Osteocyte (in vitro differentiated cells): ENCODE measurements around the gene SAP30. TPM values are rescaled to one million over a fixed set of nuclear protein-coding genes. Genes with fewer than 3 reads are reported as not detected.

Experiments used
- DNase-seq: peaks from one replicate; pipeline ENCODE4 v3.0.0; 2021; ENCODE audit warnings: mixed read lengths; ENCODE audit not compliant: unreplicated experiment; ENCODE audit errors: extremely low spot score
- H3K27ac Mint-ChIP-seq: one replicate; pipeline ENCODE4 v1.8.0; 2021; ENCODE audit warnings: mild to moderate bottlenecking, mixed read lengths; ENCODE audit not compliant: unreplicated experiment
- H3K27me3 Mint-ChIP-seq: one replicate; pipeline ENCODE4 v1.8.0; 2021; ENCODE audit warnings: mixed read lengths; ENCODE audit not compliant: unreplicated experiment
- H3K36me3 Mint-ChIP-seq: one replicate; pipeline ENCODE4 v1.8.0; 2021; ENCODE audit warnings: mixed read lengths; ENCODE audit not compliant: unreplicated experiment
- H3K4me1 Mint-ChIP-seq: one replicate; pipeline ENCODE4 v1.8.0; 2021; ENCODE audit warnings: mixed read lengths; ENCODE audit not compliant: unreplicated experiment
- H3K4me3 Mint-ChIP-seq: one replicate; pipeline ENCODE4 v1.8.0; 2021; ENCODE audit warnings: mild to moderate bottlenecking, moderate library complexity, mixed read lengths; ENCODE audit not compliant: unreplicated experiment
- H3K9me3 Mint-ChIP-seq: one replicate; pipeline ENCODE4 v1.8.0; 2021; ENCODE audit warnings: mixed read lengths; ENCODE audit not compliant: unreplicated experiment
- total RNA-seq: library from RNA; stranded (reverse); gene quantifications from 2 replicates; pipeline ENCODE4 v1.2.1, GENCODE V29; 2021
- TF ChIP-seq, protein P1 (sequence below): fragments of 200-600 bp; sonication (generic); IDR thresholded peaks from 2 replicates; pipeline ENCODE4 v1.5.0; 2021; ENCODE audit warnings: antibody characterized with exemption, mild to moderate bottlenecking, moderate library complexity

SAP30 gene
- total RNA-seq, 1 donor from 2014 or later, result 22.8 TPM

DNA sequence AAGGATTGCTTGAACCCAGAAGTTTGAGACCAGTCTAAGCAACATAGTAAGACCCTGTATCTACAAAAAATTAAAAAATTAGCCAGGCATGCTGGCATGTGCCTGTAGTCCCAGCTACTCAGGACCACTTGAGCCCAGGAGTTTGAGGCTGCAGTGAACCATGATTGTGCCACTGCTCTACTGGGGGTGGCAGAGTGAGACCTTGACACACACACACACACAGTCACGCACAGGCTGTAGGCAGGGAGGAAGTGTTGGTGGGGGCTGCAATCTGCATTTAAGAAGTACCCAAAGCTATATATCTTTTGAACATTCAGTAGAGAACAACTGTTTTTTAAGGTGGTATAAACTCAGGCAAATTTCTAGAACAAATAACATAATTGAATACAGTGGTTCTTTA is 20.9 kb downstream of the SAP30 start:
- H3K4me3 Mint-ChIP-seq, result no peak overlapping the region
- no peaks in the 10 kb centered on the region for H3K4me1 Mint-ChIP-seq
- H3K9me3 Mint-ChIP-seq, result peaks cover 5% of the 10 kb centered on the region
- DNase-seq, result no peak
- TF ChIP-seq, protein P1, sequence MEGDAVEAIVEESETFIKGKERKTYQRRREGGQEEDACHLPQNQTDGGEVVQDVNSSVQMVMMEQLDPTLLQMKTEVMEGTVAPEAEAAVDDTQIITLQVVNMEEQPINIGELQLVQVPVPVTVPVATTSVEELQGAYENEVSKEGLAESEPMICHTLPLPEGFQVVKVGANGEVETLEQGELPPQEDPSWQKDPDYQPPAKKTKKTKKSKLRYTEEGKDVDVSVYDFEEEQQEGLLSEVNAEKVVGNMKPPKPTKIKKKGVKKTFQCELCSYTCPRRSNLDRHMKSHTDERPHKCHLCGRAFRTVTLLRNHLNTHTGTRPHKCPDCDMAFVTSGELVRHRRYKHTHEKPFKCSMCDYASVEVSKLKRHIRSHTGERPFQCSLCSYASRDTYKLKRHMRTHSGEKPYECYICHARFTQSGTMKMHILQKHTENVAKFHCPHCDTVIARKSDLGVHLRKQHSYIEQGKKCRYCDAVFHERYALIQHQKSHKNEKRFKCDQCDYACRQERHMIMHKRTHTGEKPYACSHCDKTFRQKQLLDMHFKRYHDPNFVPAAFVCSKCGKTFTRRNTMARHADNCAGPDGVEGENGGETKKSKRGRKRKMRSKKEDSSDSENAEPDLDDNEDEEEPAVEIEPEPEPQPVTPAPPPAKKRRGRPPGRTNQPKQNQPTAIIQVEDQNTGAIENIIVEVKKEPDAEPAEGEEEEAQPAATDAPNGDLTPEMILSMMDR, result no peak
- no peak overlapping the region for H3K27ac Mint-ChIP-seq
- peaks cover 30% of the 10 kb centered on the region for H3K36me3 Mint-ChIP-seq
- no peaks in the 10 kb centered on the region for H3K27me3 Mint-ChIP-seq

DNA sequence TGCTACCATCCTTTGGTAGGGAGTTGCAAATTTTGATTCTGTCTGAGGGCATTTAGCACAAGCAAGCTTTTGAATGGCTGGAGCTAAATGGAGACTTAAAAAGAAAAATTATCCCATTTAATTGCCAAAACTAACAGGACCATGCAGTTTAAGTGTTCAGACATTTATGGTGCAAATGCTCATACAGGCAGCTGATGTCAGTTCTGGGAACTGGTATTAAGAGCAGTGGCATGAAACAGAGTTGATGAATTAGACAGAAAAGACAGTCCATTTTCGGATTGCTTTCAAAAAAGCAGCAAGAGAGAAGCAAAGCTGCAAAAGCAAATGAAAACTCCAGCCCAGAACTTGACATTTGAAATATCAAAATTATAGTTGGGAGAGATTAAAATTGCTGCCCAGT is 26.9 kb downstream of the SAP30 start:
- peak overlapping the region; percentile 49 for H3K4me3 Mint-ChIP-seq

DNA sequence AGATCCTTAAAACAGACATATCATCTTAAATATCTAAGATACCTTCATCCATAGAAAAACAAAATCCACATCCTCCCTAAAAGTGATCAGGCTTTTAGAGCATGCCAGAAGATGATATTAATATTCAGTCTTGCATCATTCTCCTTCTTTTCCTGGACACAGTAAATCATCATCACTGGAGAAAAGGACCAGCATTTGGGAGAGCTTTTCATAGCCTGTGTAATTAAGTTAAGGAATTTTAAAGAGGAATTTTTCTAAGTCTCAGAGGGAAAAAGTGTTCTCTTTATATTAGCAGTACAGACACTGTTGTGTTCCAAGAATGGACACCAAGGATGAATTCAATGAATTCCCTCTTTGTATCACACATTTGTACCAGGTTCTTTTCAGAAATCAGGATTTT is 27.5 kb downstream of the SAP30 start:
- peak overlapping the region; percentile 83 for H3K27ac Mint-ChIP-seq
- peaks cover under 1% of the 10 kb centered on the region for H3K4me1 Mint-ChIP-seq
- no peaks in the 10 kb centered on the region for H3K27me3 Mint-ChIP-seq
- peak overlapping the region; percentile 49 for H3K4me3 Mint-ChIP-seq
- no peak for DNase-seq
- TF ChIP-seq, protein P1, result no peak
- peaks cover 16% of the 10 kb centered on the region for H3K36me3 Mint-ChIP-seq
- H3K9me3 Mint-ChIP-seq, result peaks cover 5% of the 10 kb centered on the region

More for the DNA sequence above, 26.9 kb downstream of the SAP30 start:
- TF ChIP-seq, protein P1, result no peak
- H3K4me1 Mint-ChIP-seq, result no peaks in the 10 kb centered on the region
- peak overlapping the region; percentile 83 for H3K27ac Mint-ChIP-seq
- H3K9me3 Mint-ChIP-seq, result peaks cover 5% of the 10 kb centered on the region
- H3K27me3 Mint-ChIP-seq, result no peaks in the 10 kb centered on the region
- DNase-seq, result no peak
- H3K36me3 Mint-ChIP-seq, result peaks cover 18% of the 10 kb centered on the region

DNA sequence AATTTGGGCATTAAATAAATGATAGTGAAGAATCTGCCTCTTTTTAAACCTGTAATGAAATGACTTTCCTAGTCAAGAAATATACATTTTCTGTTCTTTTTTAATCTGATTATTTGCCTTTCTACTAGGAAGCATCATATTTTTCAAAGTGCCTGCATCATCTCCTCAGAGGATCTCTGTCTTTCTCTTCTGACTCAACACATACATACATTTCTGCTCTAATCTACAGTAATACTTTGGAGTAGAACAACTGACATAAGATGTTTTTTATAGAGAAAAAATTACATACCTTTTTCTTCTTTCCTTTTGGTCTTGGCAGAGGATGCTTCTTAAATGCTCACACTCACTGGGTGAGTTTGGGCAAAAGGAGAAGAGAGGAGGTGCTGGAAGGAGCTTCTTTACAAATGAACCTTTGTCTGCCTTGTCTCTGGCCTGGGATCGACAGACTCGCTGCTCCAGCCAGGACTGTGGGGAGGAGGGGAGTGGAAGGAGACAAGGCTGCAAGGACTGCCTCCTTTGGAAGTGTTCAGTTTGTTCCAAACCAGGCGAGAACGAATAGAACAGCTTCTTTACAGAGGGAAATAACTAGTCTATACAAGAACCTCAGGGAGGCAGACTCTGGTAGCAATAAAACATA is 28.1 kb downstream of the SAP30 start, which contains the start of gene SCRG1:
TSS of gene SCRG1 (minus strand) at position 338 of the 637 bp plus-strand sequence. CDS start 7,702 bp downstream, outside the sequence.
- peaks cover 3% of the 10 kb centered on the region for H3K4me1 Mint-ChIP-seq
- peaks cover 11% of the 10 kb centered on the region for H3K36me3 Mint-ChIP-seq
- peak within 1 kb of the TSS; percentile 83 for H3K27ac Mint-ChIP-seq
- TF ChIP-seq, protein P1, result no peak
- peak within 1 kb of the TSS; percentile 49 for H3K4me3 Mint-ChIP-seq
- DNase-seq, result no peak
- H3K27me3 Mint-ChIP-seq, result no peaks in the 10 kb centered on the region
- peaks cover 2% of the 10 kb centered on the region for H3K9me3 Mint-ChIP-seq

DNA sequence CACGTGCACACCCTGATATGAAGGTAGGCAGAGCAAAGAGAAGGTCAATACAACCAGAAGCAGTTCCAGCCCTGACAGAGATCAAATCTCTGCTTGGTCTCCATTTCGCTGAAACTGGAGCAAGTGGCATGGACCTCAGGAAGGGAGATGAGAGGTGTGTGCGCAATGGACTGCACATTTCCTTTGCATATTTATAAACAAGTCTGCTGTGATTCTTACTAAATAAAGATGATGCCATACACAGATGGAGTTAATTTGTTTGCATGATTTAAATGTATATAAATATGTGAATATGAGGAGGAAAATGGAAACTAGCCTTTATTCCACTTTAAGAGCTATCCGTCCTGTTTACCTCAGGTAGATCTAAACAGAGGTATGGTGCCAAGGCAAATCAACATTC is 30.3 kb downstream of the SAP30 start:
- TF ChIP-seq, protein P1, result no peak
- Mint-ChIP-seq H3K27me3 (no peaks in the 10 kb centered on the region), H3K9me3 (no peaks in the 10 kb centered on the region), H3K4me3 (no peak overlapping the region), H3K27ac (no peak overlapping the region), H3K4me1 (peaks cover 3% of the 10 kb centered on the region), H3K36me3 (peaks cover 14% of the 10 kb centered on the region)
- DNase-seq, result no peak
